HG03378 (cell line): ENCODE results near the gene SPDEF.

ENCODE experiments used
- ATAC-seq: cut with Tn5 transposase; IDR thresholded peaks from one replicate; pipeline ENCODE4 v1.9.1; 2021; ENCODE audit warnings: mild to moderate bottlenecking, moderate library complexity; ENCODE audit not compliant: unreplicated experiment

The SPDEF gene

DNA sequence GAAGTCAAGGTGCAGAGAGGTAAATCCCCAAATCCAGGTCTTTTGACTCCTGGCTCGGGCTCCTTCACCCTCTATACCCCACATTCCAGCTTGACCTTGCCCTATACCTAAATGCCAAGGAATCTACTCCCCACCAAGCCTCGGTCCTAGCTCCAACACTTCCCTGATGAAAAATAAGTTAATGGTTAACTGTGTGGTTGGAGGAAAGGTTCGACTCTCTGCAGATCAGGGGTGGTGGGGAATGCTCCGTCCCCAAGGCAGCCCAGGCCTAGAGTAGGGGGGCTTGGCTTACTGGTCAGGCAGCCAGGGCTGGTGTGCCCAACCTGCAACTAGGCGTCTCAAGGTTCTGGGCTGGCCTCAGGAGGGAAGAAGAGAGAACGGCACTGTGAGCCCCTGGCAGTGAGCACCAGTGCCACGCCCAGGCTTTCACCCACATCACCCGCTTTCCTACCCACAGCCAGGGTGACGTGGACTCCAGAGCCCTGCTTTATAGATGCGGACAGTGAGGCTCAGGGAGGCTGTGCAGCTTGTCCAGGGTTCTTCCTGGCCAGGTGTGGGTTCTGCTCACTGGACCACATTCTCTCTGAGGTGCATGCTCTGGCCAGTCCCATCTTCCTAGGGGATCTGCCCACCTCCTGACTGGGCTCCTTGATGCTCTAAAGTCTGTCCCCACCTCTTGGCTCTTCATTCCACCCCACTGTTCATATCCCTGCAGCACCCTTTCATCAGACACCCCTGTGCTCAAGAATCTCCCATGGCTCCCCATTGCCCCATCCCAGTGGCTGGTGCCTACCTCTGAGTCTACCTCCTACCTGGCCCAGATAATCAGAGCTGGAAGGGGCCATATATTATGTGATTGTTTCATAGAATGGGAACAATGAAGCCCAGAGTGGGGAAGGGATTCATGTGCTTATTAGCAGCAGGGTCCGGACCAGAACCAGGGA lies 8.2 kb downstream of the SPDEF start:
- ATAC-seq, result no peak

DNA sequence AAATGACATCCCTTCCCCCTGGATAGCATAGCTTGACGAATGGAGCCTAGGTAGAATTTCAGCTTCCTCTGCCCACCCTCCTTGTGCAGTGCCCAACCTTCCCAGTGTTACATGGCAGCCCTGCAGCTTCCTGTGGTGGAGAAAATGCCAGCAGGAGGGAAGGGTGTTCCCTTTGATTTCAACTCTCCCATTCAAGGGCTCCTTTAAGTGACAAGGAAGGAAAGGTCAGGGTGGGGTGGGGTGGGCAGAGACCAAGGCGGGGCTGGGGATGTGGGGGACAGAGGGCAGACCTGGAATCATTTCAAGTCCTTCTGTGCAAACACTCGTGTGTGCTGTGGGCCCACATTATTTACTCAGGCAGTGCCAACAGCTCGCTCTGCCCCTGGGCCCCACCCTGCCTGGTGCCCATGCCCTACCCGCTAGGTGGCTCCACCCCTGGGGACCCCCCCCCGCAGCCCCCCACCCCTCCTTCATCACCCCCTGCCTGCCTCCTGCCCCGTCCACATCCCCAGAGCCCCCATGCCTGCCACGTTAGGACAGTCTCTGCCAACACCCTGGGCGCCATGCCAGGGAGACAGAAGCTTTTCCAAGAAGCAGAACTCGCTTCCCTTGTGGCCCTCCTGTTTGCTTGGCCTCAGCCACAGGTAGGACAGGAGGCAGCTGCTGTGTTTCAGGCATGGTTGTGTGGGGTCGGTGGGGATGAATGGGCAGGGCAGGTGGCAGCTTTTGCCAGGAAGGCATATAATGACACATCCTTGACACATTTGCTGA lies 9.4 kb downstream of the SPDEF start:
- no peak for ATAC-seq

DNA sequence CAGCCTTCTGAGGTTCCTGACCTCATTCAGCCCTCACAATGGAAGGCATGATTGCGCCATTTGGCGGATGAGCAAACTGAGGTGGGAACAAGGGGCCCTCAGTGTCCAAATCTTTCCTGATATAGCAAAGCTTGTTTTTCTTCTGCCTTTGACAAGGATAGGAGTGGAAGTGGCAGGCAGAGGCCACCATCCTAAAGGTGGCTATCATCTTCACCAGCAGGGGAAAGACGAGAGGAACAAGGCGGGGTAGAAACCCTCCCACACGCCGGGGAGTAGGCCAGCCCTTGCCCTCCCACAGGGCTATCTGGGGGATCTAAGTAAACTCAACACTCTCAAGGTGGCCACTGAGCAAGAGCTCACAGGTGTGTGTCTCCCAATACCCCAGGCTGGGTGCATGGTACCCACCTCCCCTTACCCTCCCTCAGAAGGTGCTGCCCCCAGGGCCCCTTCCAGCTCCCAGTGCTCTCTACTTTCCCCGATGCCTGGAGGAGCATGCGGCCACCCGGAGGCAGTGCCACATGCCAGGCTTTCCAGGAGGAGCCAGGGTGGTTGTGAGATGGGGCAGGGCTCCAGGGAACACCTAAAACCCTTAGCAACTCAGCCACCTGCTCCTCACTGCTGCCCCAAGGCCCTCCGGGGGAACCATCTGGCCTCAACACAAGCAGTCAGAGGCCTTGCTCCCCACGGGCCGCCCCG lies 11.2 kb downstream of the SPDEF start:
- no peak for ATAC-seq

DNA sequence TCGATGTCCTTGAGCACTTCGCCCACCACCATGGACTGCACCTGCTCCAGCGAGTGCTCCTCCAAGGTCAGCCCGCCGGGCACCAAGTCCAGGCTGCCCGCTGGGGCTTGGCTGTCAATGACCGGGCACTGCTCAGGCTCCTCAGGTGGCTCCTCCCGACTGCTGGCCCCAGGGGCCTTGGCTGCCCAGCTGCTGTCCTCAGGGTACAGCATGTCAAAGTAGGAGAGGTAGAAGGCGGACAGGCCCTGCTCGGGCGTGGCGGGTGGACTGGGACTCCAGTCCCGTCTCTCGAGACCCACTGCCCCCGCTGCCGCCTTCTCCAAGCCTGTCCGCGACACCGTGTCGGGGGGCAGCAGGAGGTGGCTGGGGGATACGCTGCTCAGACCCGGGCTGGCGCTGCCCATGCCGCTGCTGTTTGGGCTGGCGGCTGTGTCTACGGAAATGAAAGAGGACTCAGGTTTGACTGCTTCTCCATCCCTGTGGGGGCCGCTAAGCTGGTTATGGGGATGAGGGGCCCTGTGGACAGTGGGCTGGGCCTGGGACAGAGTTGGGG lies 12.0 kb downstream of the SPDEF start:
- no peak for ATAC-seq

DNA sequence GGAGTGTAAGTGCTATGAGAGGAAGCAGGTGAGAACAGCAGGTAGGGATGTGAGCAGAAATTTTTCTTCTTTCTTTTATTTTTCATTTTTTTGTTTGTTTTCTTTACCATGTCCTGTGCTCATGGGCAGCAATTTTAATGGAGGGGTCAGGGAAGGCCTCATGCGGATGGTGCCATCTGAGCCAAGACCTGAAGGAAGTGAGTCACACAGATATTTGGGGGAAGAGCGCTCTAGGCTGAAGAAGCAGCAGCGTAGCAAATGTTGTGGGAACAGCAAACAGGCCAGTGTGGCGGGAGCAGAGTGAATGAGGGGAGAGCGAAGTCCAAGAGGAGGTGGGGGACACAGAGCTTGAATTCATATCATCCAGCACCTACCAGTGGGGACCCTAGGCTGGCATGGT lies 12.7 kb downstream of the SPDEF start:
- no peak for ATAC-seq

DNA sequence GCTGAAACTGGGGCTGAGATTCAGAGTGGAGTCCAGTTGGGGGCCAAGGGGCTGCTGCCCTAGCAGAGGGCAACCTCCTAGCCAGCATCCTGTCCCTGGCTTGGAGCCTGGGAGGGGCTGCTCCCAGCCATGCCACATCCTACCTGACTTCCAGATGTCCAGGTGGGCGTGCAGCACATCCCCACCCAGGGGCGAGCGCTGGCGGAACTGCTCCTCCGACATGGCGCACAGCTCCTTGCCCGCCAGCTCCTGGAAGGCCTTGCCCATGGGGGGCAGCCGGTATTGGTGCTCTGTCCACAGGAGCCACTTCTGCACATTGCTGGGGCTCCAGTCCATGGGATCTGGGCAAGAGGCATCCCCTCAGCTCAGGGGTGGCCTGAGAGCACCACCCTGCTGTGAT lies 15.3 kb downstream of the SPDEF start:
- ATAC-seq, result no peak

DNA sequence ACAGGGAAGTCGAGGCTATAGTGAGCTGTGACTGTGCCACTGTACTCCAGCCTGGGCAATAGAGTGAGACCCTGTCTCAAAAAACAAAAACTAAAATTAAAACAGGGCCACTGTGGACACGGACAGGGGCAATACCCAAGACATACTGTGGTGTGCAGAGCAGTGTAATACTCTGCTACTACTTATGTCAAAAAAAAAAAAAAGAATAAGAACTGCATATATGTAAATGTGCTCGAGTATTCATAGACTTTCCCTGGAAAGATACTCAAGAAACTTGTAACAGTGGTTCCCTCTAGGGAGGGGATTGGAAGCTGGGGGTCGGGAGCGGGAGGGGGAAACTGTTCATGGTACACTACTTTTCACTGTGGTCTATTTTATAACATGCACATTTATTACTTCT lies 15.9 kb downstream of the SPDEF start:
- ATAC-seq, result no peak

DNA sequence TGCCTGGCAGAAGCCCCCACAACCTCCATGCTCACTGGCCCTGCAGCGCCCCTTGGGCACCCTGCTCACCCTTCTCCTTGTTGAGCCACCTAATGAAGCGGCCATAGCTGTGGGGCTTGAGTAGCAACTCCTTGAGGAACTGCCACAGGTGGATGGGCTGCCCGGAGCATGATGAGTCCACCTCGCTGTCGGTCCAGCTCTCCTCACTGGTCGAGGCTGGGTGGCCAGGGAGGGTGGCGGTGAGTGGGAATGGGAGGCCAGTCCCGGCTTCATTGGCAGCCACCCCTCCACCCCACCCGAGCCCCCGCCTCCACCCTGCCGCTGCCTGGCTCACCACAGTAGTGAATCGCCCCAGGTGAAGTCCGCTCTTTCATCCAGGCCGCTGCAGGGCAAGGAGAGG lies 16.9 kb downstream of the SPDEF start:
- ATAC-seq, result no peak

DNA sequence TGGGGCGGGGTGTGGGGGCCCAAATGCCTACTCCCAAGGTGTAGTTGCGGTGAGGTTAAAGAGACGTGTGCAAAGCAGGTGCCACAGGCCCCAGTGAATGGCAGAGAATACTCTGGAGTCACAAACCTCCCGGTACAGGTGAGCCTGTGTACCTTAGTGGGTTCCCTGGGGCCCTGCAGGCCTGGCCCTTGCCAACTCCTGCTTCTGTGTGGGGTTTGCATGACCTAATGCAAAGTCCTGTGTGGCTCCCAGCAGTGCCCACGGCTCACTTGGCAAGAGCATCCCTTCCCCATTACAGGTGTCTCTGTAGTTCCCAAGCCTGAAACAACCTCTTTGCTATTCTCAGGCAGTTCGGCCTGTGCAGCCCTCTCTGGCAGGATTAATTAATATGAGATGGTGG lies 17.5 kb downstream of the SPDEF start:
- ATAC-seq, result no peak

DNA sequence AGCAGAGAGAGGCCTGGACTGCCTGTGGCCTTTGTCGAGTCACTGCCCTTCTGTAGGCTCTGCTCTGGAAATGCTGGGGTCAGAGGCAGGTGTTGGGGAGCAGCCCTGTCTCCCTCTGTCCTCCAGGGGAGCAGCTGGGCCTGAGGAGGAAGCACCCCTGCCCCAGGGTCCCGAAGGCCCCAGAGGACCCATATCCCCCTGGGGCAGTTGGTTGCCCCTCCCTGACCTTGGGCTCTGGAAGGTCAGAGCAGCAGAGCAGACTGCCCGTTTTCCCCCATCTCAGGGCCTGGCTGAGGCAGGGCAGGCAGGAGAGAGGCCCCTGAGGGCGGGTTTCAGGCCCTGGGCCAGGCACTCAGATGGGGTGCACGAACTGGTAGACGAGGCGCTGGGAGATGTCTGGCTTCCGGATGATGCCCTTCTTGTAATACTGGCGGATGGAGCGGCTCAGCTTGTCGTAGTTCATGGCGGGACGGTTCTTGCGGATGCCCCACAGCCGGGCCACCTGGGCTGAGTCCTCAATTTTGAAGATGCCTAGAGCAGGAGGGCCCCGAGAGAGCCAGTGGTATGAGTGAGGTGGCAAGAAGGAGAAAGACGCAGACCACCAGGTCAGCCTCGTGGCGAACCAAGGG lies 18.1 kb downstream of the SPDEF start:
- no peak for ATAC-seq

DNA sequence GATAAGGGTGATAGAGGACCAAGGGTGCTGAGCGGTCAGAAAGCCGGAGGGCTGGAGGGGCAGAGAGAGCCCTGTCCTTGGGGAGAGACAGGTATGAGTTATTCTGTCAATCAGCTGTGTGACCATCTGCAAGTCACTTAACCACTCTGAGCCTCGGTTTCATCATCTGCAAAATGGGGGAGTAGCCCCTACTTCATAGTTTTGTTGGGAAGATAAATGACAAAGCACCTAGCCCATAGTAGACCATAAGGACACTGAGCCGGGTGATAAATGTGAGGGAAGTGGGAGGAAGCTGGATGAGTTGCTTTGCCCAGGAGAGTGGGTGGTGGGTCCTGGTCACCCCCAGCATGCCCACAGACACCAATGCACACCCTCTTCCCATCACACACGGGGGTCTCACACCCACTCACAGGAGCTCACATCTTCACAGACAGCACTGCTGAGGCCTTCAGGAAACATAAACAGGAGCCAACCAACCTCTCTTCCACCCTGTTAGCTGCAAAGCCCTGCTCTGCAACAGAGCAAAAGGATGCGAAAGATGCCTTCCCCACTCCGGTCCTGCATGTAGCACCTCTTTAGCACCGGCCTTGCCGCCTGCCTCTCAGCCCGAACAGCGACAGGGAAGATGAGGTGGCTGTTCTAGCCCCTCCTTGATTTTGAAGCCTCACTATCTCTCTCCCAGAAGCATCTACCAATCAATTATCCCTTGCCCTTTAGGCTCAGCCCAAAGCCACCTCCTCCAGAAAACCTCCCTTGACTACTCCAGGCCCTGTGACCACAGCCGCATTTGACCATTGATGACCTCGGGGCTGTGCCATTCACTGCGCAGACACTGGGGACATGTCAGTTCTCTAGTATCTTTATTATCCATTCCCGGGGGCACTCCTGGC lies 18.9 kb downstream of the SPDEF start:
- no peak for ATAC-seq

DNA sequence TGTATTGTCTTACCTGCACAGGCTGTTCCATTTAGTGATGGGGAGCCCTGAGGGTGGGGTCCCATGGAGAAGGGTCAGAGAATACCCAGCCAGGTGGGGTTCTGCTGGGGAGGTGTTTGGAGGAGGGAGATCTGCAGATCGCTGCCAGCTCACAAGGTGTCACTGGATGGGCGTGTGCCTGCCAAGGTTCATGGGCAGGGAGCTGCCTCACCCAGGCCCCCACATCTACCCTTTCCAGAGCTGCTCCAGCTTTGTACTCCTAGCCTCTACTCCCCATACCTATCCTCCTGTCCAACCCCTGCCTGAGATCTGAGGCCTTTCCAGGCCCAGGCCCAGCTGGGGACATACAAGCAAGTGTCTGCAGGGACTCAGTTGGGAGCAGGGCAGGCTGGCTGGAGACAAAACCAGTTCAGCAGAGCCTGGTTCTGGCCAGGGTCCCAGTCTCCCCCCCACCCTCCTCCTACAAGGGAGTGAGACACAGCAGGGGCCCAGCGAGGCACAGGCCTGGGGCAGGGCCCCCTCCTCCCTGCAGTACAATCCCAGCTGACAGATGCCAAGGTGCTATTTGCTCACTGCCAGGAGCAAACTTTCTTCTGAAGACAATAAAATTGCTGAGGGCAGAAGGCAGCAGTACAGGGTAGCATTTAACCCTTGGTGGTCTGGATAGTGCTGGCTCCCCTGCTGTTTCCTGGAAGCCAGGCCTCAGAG lies 19.7 kb downstream of the SPDEF start:
- ATAC-seq, result no peak

DNA sequence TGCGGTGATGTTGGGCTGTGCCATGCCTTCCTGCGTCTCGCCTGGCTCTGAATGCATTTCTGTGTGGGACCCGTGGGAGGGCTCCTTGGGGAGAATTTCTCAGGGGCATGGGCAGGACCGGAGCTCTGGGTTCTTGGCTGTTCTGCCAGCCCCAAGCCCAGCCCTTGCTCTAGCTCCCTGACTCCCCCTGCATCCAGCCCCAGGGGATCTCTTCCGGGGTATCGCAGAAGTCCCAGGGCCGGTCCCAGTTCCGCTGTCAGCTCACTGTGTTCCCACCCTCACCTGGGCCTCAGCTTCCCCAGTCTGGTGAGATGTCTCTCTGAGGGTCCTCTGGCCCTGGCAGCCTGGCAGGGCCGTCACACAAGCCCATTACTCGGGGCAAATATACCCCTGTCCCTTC lies 20.5 kb downstream of the SPDEF start:
- no peak for ATAC-seq

DNA sequence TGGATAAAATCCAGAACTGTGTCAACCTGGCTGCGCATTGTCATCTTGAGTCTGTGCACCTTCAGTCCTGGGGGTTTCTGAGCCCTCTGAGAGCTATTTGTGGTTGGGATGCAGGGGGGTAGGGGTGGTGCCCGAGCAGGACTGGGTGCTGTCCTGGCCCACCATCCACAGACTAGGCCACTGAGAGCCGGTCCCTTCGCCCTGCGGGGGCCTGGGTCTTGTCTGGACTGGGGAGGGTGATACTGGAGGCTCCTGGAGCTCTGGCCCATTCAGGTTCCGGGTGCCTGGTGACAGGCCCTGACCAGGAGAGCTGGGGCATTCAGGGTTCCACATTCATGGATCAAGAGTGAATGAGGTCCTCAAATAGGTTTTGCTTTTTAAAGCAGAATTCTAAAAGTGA lies 20.9 kb downstream of the SPDEF start:
- no peak for ATAC-seq

DNA sequence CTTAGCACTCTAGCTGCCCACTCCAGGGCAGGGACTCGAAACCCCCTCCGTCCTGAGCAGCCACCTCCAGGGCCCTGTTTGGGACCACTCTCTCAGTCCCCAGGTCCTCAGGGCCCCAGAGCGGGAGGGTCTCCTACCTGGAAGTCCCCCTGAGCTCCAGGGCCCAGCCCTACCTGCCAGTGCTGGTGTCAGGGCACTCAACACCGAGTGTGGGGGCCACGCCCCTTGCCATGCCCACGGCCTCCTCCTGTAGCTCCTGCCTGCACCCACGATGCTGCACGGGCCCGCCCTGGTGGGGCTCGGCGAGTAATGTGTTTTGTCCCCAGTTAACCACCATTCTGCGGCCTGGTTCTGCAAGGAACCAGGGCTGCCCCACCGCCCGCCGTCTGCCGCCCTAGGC lies 21.5 kb downstream of the SPDEF start:
- ATAC-seq, result no peak

DNA sequence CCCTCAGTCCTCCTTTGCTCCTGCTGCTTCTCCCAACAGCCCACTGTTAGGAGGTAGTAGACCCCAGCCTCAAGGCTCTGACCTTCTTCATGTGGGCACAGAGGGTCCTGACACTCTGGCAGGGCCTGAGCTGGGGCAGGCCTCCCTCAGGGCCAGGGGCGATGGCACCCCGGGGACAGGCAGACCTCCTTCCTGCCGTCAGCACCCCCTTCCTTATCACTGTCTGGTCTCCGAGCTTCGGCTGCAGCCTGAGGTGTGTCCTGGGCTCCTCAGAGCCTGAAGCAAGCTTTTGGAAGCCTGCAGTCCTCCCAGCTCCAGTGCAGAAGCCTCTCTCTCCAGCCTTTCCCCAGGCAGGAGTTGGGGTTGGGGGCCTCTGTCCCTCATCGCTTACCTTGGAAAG lies 22.0 kb downstream of the SPDEF start:
- ATAC-seq, result no peak

DNA sequence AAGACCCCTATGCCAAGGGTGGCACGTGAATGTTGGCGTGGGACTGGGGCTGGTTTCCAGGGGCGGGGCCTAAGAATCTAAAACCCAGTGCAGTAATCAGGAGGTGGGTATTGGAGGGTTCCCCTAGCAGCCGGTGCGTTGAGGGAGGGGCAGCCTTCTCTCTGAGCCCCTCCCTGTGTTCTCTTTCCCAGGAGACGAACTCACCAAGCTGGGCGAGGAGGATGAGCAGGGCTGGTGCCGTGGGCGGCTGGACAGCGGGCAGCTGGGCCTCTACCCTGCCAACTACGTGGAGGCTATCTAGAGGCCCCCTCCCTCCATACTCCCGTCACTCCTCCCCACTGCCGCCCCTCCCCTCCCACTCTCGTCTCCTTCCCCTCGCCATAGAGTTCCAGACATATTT lies 23.9 kb downstream of the SPDEF start:
- no peak for ATAC-seq

DNA sequence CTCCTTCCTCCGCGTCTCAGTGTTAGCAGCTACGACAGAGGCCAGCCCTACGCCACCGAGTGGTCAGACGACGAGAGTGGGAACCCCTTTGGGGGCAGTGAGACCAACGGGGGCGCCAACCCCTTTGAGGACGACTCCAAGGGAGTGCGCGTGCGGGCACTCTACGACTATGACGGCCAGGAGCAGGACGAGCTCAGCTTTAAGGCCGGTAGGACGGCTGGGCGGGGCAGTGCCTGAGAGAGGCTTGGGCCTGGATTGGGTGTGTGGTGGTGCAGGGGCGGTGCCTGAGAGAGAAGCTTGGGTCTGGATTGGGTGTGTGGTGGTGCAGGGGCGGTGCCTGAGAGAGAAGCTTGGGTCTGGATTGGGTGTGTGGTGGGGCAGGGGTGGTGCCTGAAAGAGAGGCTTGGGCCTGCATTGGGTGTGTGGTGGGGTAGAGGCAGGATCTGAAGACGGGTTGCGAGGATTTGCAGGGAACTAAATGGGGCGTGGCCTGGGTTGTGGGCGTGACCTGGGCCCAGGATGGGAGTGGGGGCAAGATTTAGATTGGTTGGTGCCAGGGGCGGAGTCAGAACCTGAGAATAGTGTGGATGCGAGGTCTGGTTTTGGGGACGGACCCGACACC lies 24.4 kb downstream of the SPDEF start:
- no peak for ATAC-seq
